BLaER1 (cell line): ENCODE results near the gene CCDC88C.

ENCODE experiments used
- H3K27ac ChIP-seq: shearing (Covaris generic); formaldehyde crosslinking; 2 replicates; pipeline ENCODE4 v1.8.1; 2022
- H3K27me3 ChIP-seq: shearing (Covaris generic); formaldehyde crosslinking; 2 replicates; pipeline ENCODE4 v1.8.1; 2022
- H3K36me3 ChIP-seq: shearing (Covaris generic); formaldehyde crosslinking; 2 replicates; pipeline ENCODE4 v1.8.1; 2022
- H3K4me1 ChIP-seq: shearing (Covaris generic); formaldehyde crosslinking; 2 replicates; pipeline ENCODE4 v1.8.1; 2022
- H3K4me2 ChIP-seq: shearing (Covaris generic); formaldehyde crosslinking; 2 replicates; pipeline ENCODE4 v1.8.1; 2022
- H3K4me3 ChIP-seq: shearing (Covaris generic); formaldehyde crosslinking; 2 replicates; pipeline ENCODE4 v1.8.1; 2022
- H3K9ac ChIP-seq: shearing (Covaris generic); formaldehyde crosslinking; 2 replicates; pipeline ENCODE4 v1.8.1; 2022
- H3K9me3 ChIP-seq: shearing (Covaris generic); formaldehyde crosslinking; 2 replicates; pipeline ENCODE4 v1.8.1; 2022
- H4K20me1 ChIP-seq: shearing (Covaris generic); formaldehyde crosslinking; 2 replicates; pipeline ENCODE4 v1.8.1; 2022
- Cebpa-rat ChIP-seq: shearing (Covaris generic); IDR thresholded peaks from 2 replicates; pipeline ENCODE4 v1.8.1; 2022

The CCDC88C gene

GRCh38 chr14:91280129-91280528 is 137.5 kb downstream of the CCDC88C start:
- H3K9me3 ChIP-seq: no peaks in the 10 kb centered on the region
- H3K36me3 ChIP-seq: peaks cover 97% of the 10 kb centered on the region
- no peak for TF ChIP-seq Cebpa-rat
- H3K9ac ChIP-seq: no peak overlapping the region
- 0 out of 2 replicates have a peak, but pooled peaks cover 5% of the 10 kb centered on the region for H4K20me1 ChIP-seq
- no peak overlapping the region for H3K4me3 ChIP-seq
- H3K27ac ChIP-seq: no peak overlapping the region
- no peak overlapping the region for H3K4me2 ChIP-seq
- H3K27me3 ChIP-seq: no peaks in the 10 kb centered on the region
- peaks cover 33% of the 10 kb centered on the region for H3K4me1 ChIP-seq

- no peak overlapping the region for H3K4me2 ChIP-seq
- H3K27ac ChIP-seq: no peak overlapping the region
- peaks cover 100% of the 10 kb centered on the region for H3K36me3 ChIP-seq
- peaks cover 26% of the 10 kb centered on the region for H3K4me1 ChIP-seq
- H3K9me3 ChIP-seq: no peaks in the 10 kb centered on the region
- 0 out of 2 replicates have a peak, but pooled peaks cover 5% of the 10 kb centered on the region for H4K20me1 ChIP-seq
- no peak for TF ChIP-seq Cebpa-rat
- no peak overlapping the region for H3K9ac ChIP-seq
- no peaks in the 10 kb centered on the region for H3K27me3 ChIP-seq
- H3K4me3 ChIP-seq: no peak overlapping the region
Measured at GRCh38 chr14:91279354-91279753, 138.3 kb downstream of the CCDC88C start.

- Histone ChIP-seq H3K4me3 (no peak overlapping the region), H3K27me3 (no peaks in the 10 kb centered on the region), H4K20me1 (0 out of 2 replicates have a peak, but pooled peaks cover 5% of the 10 kb centered on the region), H3K36me3 (peaks cover 100% of the 10 kb centered on the region), H3K9ac (no peak overlapping the region), H3K4me1 (peaks cover 16% of the 10 kb centered on the region), H3K27ac (no peak overlapping the region), H3K4me2 (no peak overlapping the region), H3K9me3 (no peaks in the 10 kb centered on the region)
- TF ChIP-seq Cebpa-rat: no peak
Measured at GRCh38 chr14:91278383-91278715, 139.3 kb downstream of the CCDC88C start.

GRCh38 chr14:91277546-91278382 is 139.9 kb downstream of the CCDC88C start:
- H3K4me2 ChIP-seq: no peak overlapping the region
- H3K9me3 ChIP-seq: no peaks in the 10 kb centered on the region
- peaks cover 10% of the 10 kb centered on the region for H3K4me1 ChIP-seq
- H3K4me3 ChIP-seq: no peak overlapping the region
- no peaks in the 10 kb centered on the region for H3K27me3 ChIP-seq
- no peak overlapping the region for H3K27ac ChIP-seq
- 0 out of 2 replicates have a peak, but pooled peaks cover 5% of the 10 kb centered on the region for H4K20me1 ChIP-seq
- H3K9ac ChIP-seq: no peak overlapping the region
- peaks cover 100% of the 10 kb centered on the region for H3K36me3 ChIP-seq
- no peak for TF ChIP-seq Cebpa-rat

GRCh38 chr14:91274796-91275195 is 142.8 kb downstream of the CCDC88C start:
- no peak overlapping the region for H3K4me3 ChIP-seq
- no peaks in the 10 kb centered on the region for H3K27me3 ChIP-seq
- no peak overlapping the region for H3K4me2 ChIP-seq
- peaks cover 5% of the 10 kb centered on the region; the same call in 1 of the 2 replicates for H3K4me1 ChIP-seq
- no peak overlapping the region for H3K9ac ChIP-seq
- no peaks in the 10 kb centered on the region for H3K9me3 ChIP-seq
- TF ChIP-seq Cebpa-rat: no peak
- H3K36me3 ChIP-seq: peaks cover 96% of the 10 kb centered on the region
- H4K20me1 ChIP-seq: 0 out of 2 replicates have a peak, but pooled peaks cover 3% of the 10 kb centered on the region
- H3K27ac ChIP-seq: no peak overlapping the region

- no peak overlapping the region for H3K27ac ChIP-seq
Measured at GRCh38 chr14:91273885-91274273, 143.7 kb downstream of the CCDC88C start.

GRCh38 chr14:91273273-91273884 is 144.2 kb downstream of the CCDC88C start:
- Histone ChIP-seq H4K20me1 (no peaks in the 10 kb centered on the region), H3K27me3 (no peaks in the 10 kb centered on the region), H3K4me2 (no peak overlapping the region), H3K4me1 (peaks cover 5% of the 10 kb centered on the region; the same call in 1 of the 2 replicates), H3K27ac (no peak overlapping the region), H3K9me3 (no peaks in the 10 kb centered on the region), H3K36me3 (peaks cover 86% of the 10 kb centered on the region), H3K4me3 (no peak overlapping the region), H3K9ac (no peak overlapping the region)
- no peak for TF ChIP-seq Cebpa-rat

More at GRCh38 chr14:91273885-91274273, 143.7 kb downstream of the CCDC88C start:
- no peak for TF ChIP-seq Cebpa-rat
- H3K27me3 ChIP-seq: no peaks in the 10 kb centered on the region
- no peak overlapping the region for H3K9ac ChIP-seq
- no peak overlapping the region for H3K4me3 ChIP-seq
- no peaks in the 10 kb centered on the region for H3K9me3 ChIP-seq
- H3K4me2 ChIP-seq: no peak overlapping the region
- peaks cover 5% of the 10 kb centered on the region; the same call in 1 of the 2 replicates for H3K4me1 ChIP-seq
- peaks cover 91% of the 10 kb centered on the region for H3K36me3 ChIP-seq
- H4K20me1 ChIP-seq: no peaks in the 10 kb centered on the region

GRCh38 chr14:91272341-91273272 is 145.0 kb downstream of the CCDC88C start:
- Histone ChIP-seq H3K9ac (no peak overlapping the region), H4K20me1 (no peaks in the 10 kb centered on the region), H3K4me1 (peaks cover 5% of the 10 kb centered on the region; the same call in 1 of the 2 replicates), H3K27me3 (no peaks in the 10 kb centered on the region), H3K36me3 (peaks cover 81% of the 10 kb centered on the region), H3K9me3 (no peaks in the 10 kb centered on the region), H3K4me2 (no peak overlapping the region), H3K27ac (no peak overlapping the region), H3K4me3 (no peak overlapping the region)
- TF ChIP-seq Cebpa-rat: no peak

- Histone ChIP-seq H3K9me3 (no peaks in the 10 kb centered on the region), H3K4me2 (no peak overlapping the region), H3K4me3 (no peak overlapping the region), H3K4me1 (peaks cover 5% of the 10 kb centered on the region; the same call in 1 of the 2 replicates), H3K27me3 (no peaks in the 10 kb centered on the region), H4K20me1 (no peaks in the 10 kb centered on the region), H3K27ac (no peak overlapping the region), H3K36me3 (peaks cover 74% of the 10 kb centered on the region), H3K9ac (no peak overlapping the region)
- TF ChIP-seq Cebpa-rat: no peak
Measured at GRCh38 chr14:91271639-91272038, 146.0 kb downstream of the CCDC88C start.
